Measurements from ENCODE around the gene CD93.

Gene CD93

GRCh38 chr20:23052904-23053303 lies 33.2 kb downstream of the CD93 start:
- DNase-seq = no peak

GRCh38 chr20:23050847-23051627 lies 35.1 kb downstream of the CD93 start:
- no peak for DNase-seq

DNA sequence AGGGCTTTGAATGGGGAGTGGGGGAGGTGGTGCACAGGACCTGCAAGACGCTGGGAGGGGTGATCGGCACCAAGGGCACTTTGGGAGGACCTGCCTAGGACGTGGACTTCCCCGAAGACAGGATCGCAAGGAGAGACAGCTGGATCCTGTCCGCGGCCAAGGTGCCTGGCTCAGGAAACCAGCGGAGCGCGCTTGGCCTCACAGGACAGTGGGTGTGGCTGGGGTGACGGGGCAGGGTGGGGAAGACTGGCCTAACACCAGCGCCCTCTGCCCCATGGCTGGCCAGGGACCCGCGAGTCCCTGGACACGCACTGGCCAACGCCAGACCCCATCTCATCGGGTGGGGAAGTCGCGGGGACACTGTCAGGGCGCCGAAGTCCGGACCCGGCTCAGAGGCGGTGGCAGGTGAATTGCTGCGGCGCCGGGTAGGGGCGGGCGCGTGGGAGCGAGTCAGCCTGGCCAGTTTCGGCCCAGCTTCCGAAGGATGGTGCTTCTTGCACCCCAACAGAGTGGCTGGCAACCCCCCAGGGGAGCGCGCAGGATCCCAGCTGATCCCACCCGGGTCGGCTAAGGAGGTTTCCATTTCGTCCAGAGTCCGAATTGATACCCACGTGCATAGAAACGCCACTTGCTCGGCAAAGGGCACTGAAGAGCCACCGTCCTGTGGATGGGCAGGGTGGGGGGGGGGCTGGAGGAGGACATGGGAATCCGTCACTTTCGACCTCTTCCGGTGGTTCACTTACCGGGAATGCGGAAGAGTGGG lies 35.9 kb downstream of the CD93 start:
- DNase-seq = no peak

- DNase-seq = no peak
These were observed 36.7 kb downstream of the CD93 start, which contains the start of gene THBD for GRCh38 chr20:23049201-23050075. Gene THBD, minus strand, starts transcription at chr20:23049672. Its CDS starts 168 bp downstream, at chr20:23049504.

DNA sequence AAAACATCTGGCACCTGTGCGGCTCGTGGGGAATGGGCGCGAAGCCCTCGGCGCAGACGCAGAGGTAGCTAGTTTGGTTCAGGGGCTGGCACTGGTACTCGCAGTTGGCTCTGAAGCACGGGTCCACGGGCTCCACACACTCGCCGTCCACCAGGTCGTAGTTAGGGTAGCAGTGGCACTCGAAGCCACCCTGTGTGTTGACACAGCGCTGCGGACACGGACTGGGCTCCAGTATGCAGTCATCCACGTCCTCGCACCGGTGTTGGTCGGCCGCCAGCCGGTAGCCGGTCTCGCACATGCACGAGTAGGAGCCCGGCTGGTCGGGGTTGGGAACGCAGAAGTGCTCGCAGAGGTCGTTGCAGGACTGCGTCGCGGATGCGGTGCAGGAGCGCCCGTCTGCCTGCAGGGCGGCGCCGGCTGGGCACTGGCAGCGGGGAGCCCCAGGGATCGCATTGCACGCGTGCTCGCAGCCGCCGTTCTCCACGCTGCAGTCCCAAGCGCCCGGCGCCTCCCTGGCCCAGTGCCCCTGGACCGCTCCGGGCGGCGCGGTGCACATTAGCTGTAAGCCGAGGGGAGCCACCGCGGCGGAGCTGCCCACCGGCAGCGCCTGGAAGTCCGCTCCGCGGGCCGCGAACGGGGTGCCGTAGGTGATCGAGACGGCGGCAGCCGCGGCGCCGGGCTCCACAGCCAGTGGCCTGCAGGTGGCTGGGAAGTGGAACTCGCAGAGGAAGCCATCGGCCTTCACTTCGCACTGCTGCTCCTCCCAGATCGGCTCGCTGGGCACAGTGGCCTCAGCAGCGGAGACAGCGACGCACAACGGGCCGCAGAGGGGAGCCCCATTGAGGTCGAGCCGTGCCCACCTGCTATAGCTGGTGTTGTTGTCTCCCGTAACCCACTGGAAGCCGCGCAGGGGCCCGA lies 37.6 kb downstream of the CD93 start:
- no peak for DNase-seq

- DNase-seq = no peak
These were observed 38.3 kb downstream of the CD93 start for GRCh38 chr20:23047738-23048214.

GRCh38 chr20:23047001-23047737 lies 39.0 kb downstream of the CD93 start:
- DNase-seq = no peak

DNA sequence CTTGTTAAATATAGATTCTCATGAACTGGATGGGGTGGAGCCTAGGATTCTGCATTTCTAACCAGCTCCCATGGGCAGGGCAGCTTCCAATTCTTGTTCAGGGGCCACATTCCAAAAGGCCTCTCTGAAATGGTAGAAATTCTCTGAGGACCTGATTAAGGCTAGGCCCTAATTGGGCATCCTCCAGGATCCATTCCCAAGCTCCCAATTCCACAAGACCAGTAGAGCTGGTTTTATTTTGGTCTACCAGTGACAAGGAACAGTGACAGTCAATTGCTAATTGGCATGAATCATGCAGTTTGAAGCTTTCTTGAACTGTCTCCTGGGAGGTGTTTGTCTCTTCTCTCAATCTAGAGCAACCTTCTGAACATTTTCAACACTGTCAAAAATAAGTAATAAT lies 39.7 kb downstream of the CD93 start:
- DNase-seq = no peak

DNA sequence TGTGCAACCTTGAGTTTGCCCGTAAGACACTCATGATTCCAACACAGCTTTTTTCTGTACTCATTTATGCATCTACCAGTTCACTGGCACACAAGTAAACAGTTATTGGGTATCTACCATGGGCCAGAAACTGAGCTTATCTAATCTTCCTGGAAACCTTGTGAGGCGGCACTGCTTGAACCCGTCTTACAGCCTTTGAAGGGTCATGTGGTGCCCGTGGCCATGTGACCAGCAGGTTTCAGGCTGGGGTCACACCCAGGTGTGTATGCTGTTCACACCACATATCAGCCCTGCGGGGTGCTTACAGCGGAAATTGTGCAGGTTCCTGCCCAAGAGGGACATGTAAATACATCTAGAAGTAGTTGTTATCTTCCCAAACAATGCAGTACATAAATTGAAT lies 42.7 kb downstream of the CD93 start:
- no peak for DNase-seq

DNA sequence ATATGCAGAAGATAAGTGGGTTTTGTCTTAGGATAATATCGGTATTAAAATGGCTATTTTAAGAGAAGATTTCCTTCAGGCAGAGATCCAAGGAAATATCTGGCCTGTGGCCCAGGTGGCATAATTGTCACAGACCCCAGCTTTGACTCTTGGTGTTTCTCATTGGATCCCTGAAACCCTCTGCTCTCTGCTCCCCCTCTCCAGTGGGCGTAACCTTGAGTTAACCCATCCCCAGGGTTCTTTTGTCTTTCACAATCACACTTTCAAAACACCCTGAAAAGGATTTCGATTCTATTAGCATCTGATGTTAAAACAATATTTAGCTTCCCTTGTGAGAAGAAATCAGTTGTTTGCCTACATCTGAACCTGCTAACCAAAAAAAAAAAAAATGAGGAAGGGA lies 43.9 kb downstream of the CD93 start:
- no peak for DNase-seq

DNA sequence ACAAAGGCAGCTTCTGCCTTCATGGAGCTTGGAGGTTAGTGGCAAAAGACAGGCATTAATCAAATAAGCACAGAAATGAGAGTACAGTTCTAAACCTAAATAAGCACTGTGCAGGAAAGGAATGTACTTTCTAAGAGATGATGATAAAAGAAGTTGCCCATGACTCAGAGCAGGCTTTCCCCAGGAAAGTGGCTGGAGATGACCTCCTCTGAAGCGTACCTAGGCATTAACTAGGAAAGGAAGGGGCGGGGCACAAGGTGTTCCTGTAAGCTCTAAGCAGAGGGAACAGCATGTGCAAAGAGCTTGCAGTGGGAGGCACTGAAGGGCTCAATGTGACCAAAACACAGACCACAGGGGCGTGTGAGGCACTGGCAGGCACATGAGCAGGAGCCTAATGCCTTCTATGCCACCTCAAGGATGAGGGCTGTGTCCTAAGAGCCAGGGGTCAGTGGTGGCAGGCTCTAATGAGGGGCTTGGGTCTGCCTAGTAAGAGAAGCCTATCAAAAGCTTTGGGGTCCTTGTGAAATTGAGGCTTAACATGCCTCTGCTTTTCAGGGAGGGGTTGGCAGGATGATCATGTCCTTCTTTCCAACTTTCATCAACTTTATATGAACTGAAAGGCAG lies 46.1 kb downstream of the CD93 start:
- DNase-seq = no peak

DNA sequence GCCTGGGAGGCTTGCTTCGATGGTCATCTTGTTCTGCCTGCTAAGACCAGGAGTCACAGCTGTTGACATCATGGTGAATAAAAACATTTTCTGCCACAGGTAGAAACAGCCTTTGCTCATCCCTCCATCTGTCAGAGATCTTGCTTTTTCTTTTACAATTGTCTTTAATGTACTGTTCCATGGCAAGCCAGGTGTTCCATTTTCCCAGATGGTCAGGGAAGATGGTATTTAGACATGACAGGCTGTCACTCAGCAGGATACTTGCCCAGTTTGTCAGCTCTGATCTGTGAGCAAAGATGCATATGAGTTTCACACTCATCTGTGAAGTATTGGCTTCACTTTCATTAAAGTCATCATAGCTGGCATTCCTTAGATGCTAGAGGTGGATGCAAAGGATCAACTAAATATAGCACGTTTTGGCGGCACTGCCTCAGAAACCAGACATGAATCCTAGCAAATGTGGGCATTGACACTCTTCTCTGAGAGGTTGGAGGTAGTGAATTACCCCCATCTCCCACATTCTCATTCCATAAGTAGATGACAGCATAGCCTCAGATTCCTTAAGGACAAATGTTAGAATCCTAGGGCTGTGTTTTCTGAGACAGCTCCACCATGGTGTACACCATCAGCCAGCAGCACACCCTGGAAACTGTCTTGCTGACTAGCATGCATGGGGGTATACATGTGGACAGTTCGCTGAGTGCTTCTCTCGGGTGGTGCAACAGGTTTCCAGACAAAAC lies 46.8 kb downstream of the CD93 start:
- DNase-seq = no peak

GRCh38 chr20:23037017-23037481 lies 49.1 kb downstream of the CD93 start:
- DNase-seq = no peak

DNA sequence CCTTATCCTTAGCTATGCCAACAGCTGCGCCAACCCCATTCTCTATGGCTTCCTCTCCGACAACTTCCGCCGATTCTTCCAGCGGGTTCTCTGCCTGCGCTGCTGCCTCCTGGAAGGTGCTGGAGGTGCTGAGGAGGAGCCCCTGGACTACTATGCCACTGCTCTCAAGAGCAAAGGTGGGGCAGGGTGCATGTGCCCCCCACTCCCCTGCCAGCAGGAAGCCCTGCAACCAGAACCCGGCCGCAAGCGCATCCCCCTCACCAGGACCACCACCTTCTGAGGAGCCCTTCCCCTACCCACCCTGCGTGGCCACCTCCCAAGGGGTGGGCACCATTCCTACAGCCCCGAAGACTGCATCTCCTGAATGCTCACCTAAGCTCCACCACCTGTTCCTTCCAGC lies 49.8 kb downstream of the CD93 start:
- DNase-seq = no peak

GRCh38 chr20:23035731-23036130 lies 50.4 kb downstream of the CD93 start:
- DNase-seq = no peak

- DNase-seq = no peak
These were observed 51.1 kb downstream of the CD93 start, which contains the start of gene SSTR4 for GRCh38 chr20:23034721-23035671. Gene SSTR4, plus strand, starts transcription at chr20:23035312. Its CDS starts 172 bp downstream, at chr20:23035484.

DNA sequence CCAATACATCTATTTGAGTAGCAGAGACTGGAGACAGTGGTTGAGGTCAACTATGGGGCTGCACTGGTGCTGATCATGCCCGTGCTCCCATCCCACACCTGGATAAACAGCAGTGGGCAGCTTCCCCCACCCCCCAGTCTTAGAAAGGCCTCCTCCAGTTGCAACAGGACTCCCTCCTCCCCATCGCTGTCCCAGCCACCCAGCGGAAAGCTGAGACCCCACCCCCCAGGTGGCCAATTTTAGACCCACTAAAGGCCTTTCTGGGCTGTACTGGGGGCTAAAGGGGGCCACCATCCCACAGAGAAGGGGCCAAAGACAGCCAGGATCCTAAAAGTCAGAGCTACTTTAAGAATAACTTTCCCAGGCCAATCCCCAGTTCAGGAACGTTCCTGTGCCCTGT lies 52.2 kb downstream of the CD93 start:
- DNase-seq = no peak

DNA sequence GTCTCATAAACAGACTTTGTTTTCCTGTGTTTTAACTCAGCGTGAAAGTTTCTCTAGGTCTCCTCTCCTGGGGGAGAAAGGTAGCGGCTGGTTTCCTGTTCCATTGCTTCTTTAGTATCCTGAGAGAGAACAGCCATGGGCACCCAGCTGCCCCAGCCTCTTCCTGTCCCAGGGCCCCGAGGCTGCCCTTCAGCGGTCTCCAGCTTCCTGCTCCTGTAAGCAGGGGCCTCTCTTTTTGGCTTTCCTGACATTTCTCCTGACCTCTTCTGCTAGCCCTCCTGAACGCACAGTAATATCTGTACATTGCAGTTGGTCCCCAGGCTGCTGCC lies 53.4 kb downstream of the CD93 start:
- DNase-seq = no peak

All from cortex of kidney (tissue), 1 donor.